HG03432 (cell line): ENCODE measurements around the gene FADS3.

ENCODE experiments used
- ATAC-seq: cut with Tn5 transposase; IDR thresholded peaks from one replicate; pipeline ENCODE4 v1.9.1; 2021; ENCODE audit warnings: mild to moderate bottlenecking, moderate library complexity; ENCODE audit not compliant: unreplicated experiment

FADS3 gene

GRCh38 chr11:61839742-61840141 lies 51.6 kb downstream of the FADS3 start:
- no peak for ATAC-seq

GRCh38 chr11:61838921-61839320 lies 52.4 kb downstream of the FADS3 start:
- no peak for ATAC-seq

GRCh38 chr11:61838501-61838900 lies 52.8 kb downstream of the FADS3 start:
- no peak for ATAC-seq

- ATAC-seq, result no peak
Observed at GRCh38 chr11:61837411-61838005, 53.8 kb downstream of the FADS3 start.

GRCh38 chr11:61836193-61836592 lies 55.2 kb downstream of the FADS3 start:
- no peak for ATAC-seq

- peak; percentile 94 for ATAC-seq
Observed at GRCh38 chr11:61834278-61835048, 56.9 kb downstream of the FADS3 start.

- ATAC-seq, result no peak
Observed at GRCh38 chr11:61833926-61834277, 57.4 kb downstream of the FADS3 start.

GRCh38 chr11:61833471-61833870 lies 57.9 kb downstream of the FADS3 start:
- ATAC-seq, result no peak

- ATAC-seq, result no peak
Observed at GRCh38 chr11:61832754-61833153, 58.6 kb downstream of the FADS3 start.

GRCh38 chr11:61832207-61832606 lies 59.1 kb downstream of the FADS3 start:
- ATAC-seq, result no peak

- ATAC-seq, result no peak
Observed at GRCh38 chr11:61830237-61831105, 60.9 kb downstream of the FADS3 start.

- ATAC-seq, result no peak
Observed at GRCh38 chr11:61829806-61830205, 61.5 kb downstream of the FADS3 start.

- ATAC-seq, result peak; percentile 26
Observed at GRCh38 chr11:61828629-61829407, 62.5 kb downstream of the FADS3 start.

GRCh38 chr11:61828379-61828628 lies 63.0 kb downstream of the FADS3 start:
- ATAC-seq, result no peak

- peak; percentile 83 for ATAC-seq
Observed at GRCh38 chr11:61827571-61828378, 63.6 kb downstream of the FADS3 start, which contains the start of gene FADS2. Gene FADS2, plus strand, starts transcription at chr11:61828300. Its CDS starts 91 bp downstream, at chr11:61828391.

- ATAC-seq, result peak; percentile 4
Observed at GRCh38 chr11:61826930-61827570, 64.3 kb downstream of the FADS3 start.
